Measurements from ENCODE around the gene FEN1. TPM values are rescaled to one million over a fixed set of nuclear protein-coding genes. Genes with fewer than 3 reads are reported as not detected.

Gene FEN1
- total and polyA plus RNA-seq, 2 of the 13 experiments (the other 11 are each of a cell fraction or from before 2014, with no cell fraction given), result 12.4 to 102 TPM

DNA sequence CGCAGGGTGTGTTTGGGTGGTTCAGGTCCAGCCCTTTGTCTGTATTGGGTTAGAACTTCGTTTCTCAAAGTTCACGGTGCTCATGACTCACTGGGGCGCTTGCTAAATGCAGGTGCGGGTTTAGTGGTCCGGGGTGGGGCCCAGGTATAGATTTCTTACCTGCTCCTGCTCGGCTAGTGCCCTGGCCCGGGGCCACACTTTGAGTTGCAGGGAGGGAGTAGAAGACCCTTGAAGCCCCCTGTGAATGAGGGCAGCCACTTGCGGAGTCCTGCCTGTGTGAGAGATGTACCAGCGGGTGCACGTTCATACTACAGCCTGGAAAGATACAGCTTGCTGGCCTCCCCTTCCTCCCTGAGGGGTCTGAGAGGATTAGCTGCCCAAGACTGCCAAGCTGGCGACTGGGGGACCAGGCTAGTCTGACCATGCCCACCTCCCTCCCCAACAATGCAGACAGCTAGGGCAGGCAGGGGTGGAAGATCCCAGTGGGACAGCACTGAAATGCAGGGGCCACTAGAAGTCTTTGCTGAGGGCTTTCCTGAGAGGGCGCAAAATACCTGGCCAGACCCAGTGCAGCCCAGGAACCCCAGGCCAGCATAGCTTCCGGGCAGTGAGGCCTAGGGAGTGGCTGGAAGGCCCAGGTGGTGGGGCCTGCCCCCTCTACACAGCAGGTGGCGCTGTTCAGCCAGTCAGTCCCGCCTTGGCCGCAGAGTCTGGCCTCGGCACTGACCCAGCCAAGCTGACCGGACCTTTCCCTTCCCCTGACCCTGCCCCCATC, 45.3 kb upstream of the FEN1 start (continued):
- peak; percentile 79 for TF ChIP-seq ZNF318 (CRISPR knock-in tag; IDR thresholded peaks at IDR 0.05)
- TF ChIP-seq SIN3B (IDR thresholded peaks at IDR 0.05; ENCODE audit: low read length), result no peak
- TF ChIP-seq, protein P1, sequence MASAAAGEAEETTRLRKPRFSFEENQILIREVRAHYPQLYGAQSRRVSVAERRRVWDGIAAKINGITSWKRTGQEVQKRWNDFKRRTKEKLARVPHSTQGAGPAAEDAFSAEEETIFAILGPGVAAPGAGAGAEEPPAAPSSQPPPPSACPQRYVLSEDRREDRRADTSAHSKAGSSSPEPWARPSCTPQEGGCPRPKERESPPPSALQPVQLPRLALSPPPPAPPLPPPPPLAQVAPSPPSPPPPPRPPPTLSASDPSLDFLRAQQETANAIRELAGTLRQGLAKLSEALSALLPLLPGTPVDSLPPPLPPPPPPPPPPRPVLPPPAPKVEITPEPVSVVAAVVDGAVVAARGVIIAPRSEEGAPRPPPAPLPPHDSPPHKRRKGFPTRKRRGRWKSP (CRISPR knock-in tag; IDR thresholded peaks at IDR 0.05), result no peak
- no peak for TF ChIP-seq PAWR (CRISPR knock-in tag; IDR thresholded peaks at IDR 0.05; ENCODE audit: borderline replicate concordance)
- TF ChIP-seq ATM (IDR thresholded peaks at IDR 0.05; ENCODE audit: borderline replicate concordance), result no peak
- TF ChIP-seq ZMYM4 (CRISPR knock-in tag; IDR thresholded peaks at IDR 0.05), result no peak
- TF ChIP-seq NFIB (CRISPR knock-in tag; IDR thresholded peaks at IDR 0.05; ENCODE audit: borderline replicate concordance), result 0 out of 2 replicates have a peak, but pooled peaks have one; percentile 57
- TF ChIP-seq TCF12 (IDR thresholded peaks at IDR 0.05), result no peak
- no peak for TF ChIP-seq TCF12 (CRISPR knock-in tag; IDR thresholded peaks at IDR 0.05)
- TF ChIP-seq ZNF580 (CRISPR knock-in tag; IDR thresholded peaks at IDR 0.05; ENCODE audit: borderline replicate concordance, low read depth), result peak; percentile 86; the same call in 1 of the 2 replicates
- TF ChIP-seq, protein P2, sequence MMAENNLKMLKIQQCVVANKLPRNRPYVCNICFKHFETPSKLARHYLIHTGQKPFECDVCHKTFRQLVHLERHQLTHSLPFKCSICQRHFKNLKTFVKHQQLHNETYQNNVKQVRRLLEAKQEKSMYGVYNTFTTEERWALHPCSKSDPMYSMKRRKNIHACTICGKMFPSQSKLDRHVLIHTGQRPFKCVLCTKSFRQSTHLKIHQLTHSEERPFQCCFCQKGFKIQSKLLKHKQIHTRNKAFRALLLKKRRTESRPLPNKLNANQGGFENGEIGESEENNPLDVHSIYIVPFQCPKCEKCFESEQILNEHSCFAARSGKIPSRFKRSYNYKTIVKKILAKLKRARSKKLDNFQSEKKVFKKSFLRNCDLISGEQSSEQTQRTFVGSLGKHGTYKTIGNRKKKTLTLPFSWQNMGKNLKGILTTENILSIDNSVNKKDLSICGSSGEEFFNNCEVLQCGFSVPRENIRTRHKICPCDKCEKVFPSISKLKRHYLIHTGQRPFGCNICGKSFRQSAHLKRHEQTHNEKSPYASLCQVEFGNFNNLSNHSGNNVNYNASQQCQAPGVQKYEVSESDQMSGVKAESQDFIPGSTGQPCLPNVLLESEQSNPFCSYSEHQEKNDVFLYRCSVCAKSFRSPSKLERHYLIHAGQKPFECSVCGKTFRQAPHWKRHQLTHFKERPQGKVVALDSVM (CRISPR knock-in tag; IDR thresholded peaks at IDR 0.05), result peak; percentile 65; the same call in 1 of the 2 replicates
- peak; percentile 69; the same call in 1 of the 2 replicates for TF ChIP-seq THAP11 (CRISPR knock-in tag; IDR thresholded peaks at IDR 0.05)
- TF ChIP-seq TBL1XR1 (IDR thresholded peaks at IDR 0.05; ENCODE audit: borderline replicate concordance, low read length, partially characterized antibody), result peak; percentile 12
- TF ChIP-seq, protein P3, sequence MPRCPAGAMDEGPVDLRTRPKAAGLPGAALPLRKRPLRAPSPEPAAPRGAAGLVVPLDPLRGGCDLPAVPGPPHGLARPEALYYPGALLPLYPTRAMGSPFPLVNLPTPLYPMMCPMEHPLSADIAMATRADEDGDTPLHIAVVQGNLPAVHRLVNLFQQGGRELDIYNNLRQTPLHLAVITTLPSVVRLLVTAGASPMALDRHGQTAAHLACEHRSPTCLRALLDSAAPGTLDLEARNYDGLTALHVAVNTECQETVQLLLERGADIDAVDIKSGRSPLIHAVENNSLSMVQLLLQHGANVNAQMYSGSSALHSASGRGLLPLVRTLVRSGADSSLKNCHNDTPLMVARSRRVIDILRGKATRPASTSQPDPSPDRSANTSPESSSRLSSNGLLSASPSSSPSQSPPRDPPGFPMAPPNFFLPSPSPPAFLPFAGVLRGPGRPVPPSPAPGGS (CRISPR knock-in tag; IDR thresholded peaks at IDR 0.05), result no peak
- no peak for TF ChIP-seq ZBTB21 (CRISPR knock-in tag; IDR thresholded peaks at IDR 0.05)
